ENCODE data around the gene SLC2A10.

DNA sequence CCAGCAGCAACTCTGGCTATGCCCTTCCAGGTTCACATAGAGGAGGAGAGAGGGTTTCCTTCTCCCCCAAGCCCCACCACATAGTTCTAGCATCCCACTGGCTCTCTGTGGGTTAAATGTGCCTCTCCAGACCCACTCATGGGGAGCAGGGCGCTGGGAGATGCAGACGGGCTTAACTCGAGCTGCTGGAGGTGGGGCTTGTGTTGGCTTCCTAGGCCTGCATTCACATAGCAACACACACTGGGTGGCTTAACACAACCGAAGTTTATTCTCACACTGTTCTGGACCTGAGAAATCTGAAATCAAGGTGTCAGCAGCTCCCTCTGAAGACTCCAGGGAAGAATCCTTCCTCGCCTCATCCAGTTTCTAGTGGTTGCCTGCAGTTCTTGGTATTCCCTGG lies 33.6 kb downstream of the SLC2A10 start:
- TF ChIP-seq PATZ1 (CRISPR knock-in tag; IDR thresholded peaks at IDR 0.05; ENCODE audit: borderline replicate concordance) (no peak), CREB5 (CRISPR knock-in tag; IDR thresholded peaks at IDR 0.05; ENCODE audit: low read depth) (no peak), TSHZ2 (CRISPR knock-in tag; IDR thresholded peaks at IDR 0.05) (no peak), ZNF8 (CRISPR knock-in tag; IDR thresholded peaks at IDR 0.05) (no peak), BACH2 (CRISPR knock-in tag; IDR thresholded peaks at IDR 0.05; ENCODE audit: borderline replicate concordance) (no peak), GLIS3 (CRISPR knock-in tag; IDR thresholded peaks at IDR 0.05) (no peak), ZNF565 (CRISPR knock-in tag; conservative IDR thresholded peaks at IDR 0.05; ENCODE audit: low read depth) (no peak), ZNF70 (CRISPR knock-in tag; IDR thresholded peaks at IDR 0.05) (no peak), ZFP30 (CRISPR knock-in tag; IDR thresholded peaks at IDR 0.05) (no peak), CSDC2 (CRISPR knock-in tag; IDR thresholded peaks at IDR 0.05) (no peak)
- TF ChIP-seq, protein P1, sequence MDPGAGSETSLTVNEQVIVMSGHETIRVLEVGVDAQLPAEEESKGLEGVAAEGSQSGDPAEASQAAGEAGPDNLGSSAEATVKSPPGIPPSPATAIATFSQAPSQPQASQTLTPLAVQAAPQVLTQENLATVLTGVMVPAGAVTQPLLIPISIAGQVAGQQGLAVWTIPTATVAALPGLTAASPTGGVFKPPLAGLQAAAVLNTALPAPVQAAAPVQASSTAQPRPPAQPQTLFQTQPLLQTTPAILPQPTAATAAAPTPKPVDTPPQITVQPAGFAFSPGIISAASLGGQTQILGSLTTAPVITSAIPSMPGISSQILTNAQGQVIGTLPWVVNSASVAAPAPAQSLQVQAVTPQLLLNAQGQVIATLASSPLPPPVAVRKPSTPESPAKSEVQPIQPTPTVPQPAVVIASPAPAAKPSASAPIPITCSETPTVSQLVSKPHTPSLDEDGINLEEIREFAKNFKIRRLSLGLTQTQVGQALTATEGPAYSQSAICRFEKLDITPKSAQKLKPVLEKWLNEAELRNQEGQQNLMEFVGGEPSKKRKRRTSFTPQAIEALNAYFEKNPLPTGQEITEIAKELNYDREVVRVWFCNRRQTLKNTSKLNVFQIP (CRISPR knock-in tag; IDR thresholded peaks at IDR 0.05; ENCODE audit: borderline replicate concordance, low read depth), result no peak

Measured in SK-N-SH treated with all-trans-retinoic acid at 6 μM for 48 hours (cell line).